CD14-positive monocyte (primary cell): ENCODE measurements around the gene FLRT3. TPM values are rescaled to one million over a fixed set of nuclear protein-coding genes. Genes with fewer than 3 reads are reported as not detected.

Experiments used
- DNase-seq, 3 donors: peaks; one replicate each; pipeline ENCODE4 v3.0.0-alpha.2; 2011 to 2022
- H2AFZ ChIP-seq: 2 replicates; pipeline ENCODE4 v1.6.0; 2012; ENCODE audit warnings: mild to moderate bottlenecking, low read depth, low read length, inconsistent platforms; ENCODE audit not compliant: insufficient read depth, poor library complexity, severe bottlenecking
- H3K27ac ChIP-seq, 2 donors: 1 replicate in 1 of 2; 2 replicates in 1 of 2; pipeline ENCODE4 v1.5.1; 2012 to 2013; ENCODE audit warnings: low read length in 2 of 2, control low read depth in 1 of 2, inconsistent platforms in 1 of 2, low read depth in 1 of 2, mild to moderate bottlenecking in 1 of 2
- H3K27me3 ChIP-seq, 2 donors: one replicate each; pipeline versions ENCODE4 v1.6.0 to v1.6.1; 2011 to 2013; ENCODE audit warnings: low read length in 2 of 2; ENCODE audit not compliant: control insufficient read depth in 2 of 2, insufficient read depth in 2 of 2
- H3K36me3 ChIP-seq, 2 donors: replicated peaks in 1 of 2; 1 replicate in 1 of 2; 2 replicates in 1 of 2; pipeline versions ENCODE4 v1.5.1 to v1.6.1; 2012 to 2013; ENCODE audit warnings: low read length in 2 of 2, control low read depth in 1 of 2, inconsistent platforms in 1 of 2, mild to moderate bottlenecking in 1 of 2; ENCODE audit not compliant: insufficient read depth in 2 of 2, control insufficient read depth in 1 of 2
- H3K4me1 ChIP-seq, 2 donors: 1 replicate in 1 of 2; 2 replicates in 1 of 2; pipeline versions ENCODE4 v1.5.1 to v1.6.1; 2012 to 2013; ENCODE audit warnings: low read length in 2 of 2, control low read depth in 1 of 2, inconsistent platforms in 1 of 2, mild to moderate bottlenecking in 1 of 2, moderate library complexity in 1 of 2; ENCODE audit not compliant: insufficient read depth in 2 of 2, control insufficient read depth in 1 of 2
- H3K4me2 ChIP-seq: replicated peaks from 2 replicates; pipeline ENCODE3; 2012; ENCODE audit warnings: low read length, moderate library complexity, mild to moderate bottlenecking; ENCODE audit not compliant: poor library complexity, severe bottlenecking; ENCODE audit errors: extremely low read depth
- H3K4me3 ChIP-seq, 3 experiments: fragments of 200-600 bp in 1 of 3; sonication (generic) in 1 of 3; replicated peaks in 1 of 3; 1 replicate in 2 of 3; 2 replicates in 1 of 3; pipeline ENCODE4 v1.5.1; 2011 to 2013; ENCODE audit warnings: low read length in 3 of 3, mild to moderate bottlenecking in 3 of 3, control low read depth in 2 of 3, low read depth in 2 of 3, inconsistent platforms in 1 of 3, moderate library complexity in 1 of 3
- H3K79me2 ChIP-seq: 2 replicates; pipeline ENCODE4 v1.6.0; 2012; ENCODE audit warnings: mild to moderate bottlenecking, control low read depth, inconsistent platforms, low read length, moderate library complexity; ENCODE audit not compliant: insufficient read depth
- H3K9ac ChIP-seq: 2 replicates; pipeline ENCODE4 v1.6.0; 2017; ENCODE audit warnings: low read length, mild to moderate bottlenecking; ENCODE audit not compliant: insufficient read depth, poor library complexity, severe bottlenecking
- H3K9me3 ChIP-seq, 2 donors: replicated peaks in 1 of 2; 1 replicate in 1 of 2; 2 replicates in 1 of 2; pipeline versions ENCODE4 v1.5.1 to v1.6.1; 2012 to 2013; ENCODE audit warnings: low read length in 2 of 2, control low read depth in 1 of 2; ENCODE audit not compliant: control insufficient read depth in 1 of 2, insufficient read depth in 1 of 2
- H4K20me1 ChIP-seq: 2 replicates; pipeline ENCODE4 v1.6.0; 2012; ENCODE audit warnings: mild to moderate bottlenecking, low read length, control low read depth, moderate library complexity; ENCODE audit not compliant: insufficient read depth
- H3K27ac Mint-ChIP-seq, 7 donors: one replicate each; pipeline ENCODE4 v1.8.0; 2020; ENCODE audit warnings: mild to moderate bottlenecking in 7 of 7, mixed read lengths in 7 of 7, moderate library complexity in 6 of 7, inconsistent platforms in 2 of 7
- H3K27me3 Mint-ChIP-seq, 3 donors: one replicate each; pipeline ENCODE4 v1.8.0; 2021 to 2022; ENCODE audit warnings: low read depth in 3 of 3, mild to moderate bottlenecking in 3 of 3, mixed read lengths in 3 of 3, moderate library complexity in 3 of 3, inconsistent platforms in 1 of 3
- H3K36me3 Mint-ChIP-seq, 2 donors: one replicate each; pipeline ENCODE4 v1.8.0; 2020; ENCODE audit warnings: mixed read lengths in 2 of 2, inconsistent platforms in 1 of 2, mild to moderate bottlenecking in 1 of 2
- H3K4me1 Mint-ChIP-seq: one replicate; pipeline ENCODE4 v1.8.0; 2020; ENCODE audit warnings: mild to moderate bottlenecking, mixed read lengths
- H3K4me3 Mint-ChIP-seq, 2 donors: one replicate each; pipeline ENCODE4 v1.8.0; 2020; ENCODE audit warnings: mild to moderate bottlenecking in 2 of 2, mixed read lengths in 2 of 2, moderate library complexity in 1 of 2
- H3K9me3 Mint-ChIP-seq, 7 donors: one replicate each; pipeline ENCODE4 v1.8.0; 2020 to 2022; ENCODE audit warnings: mixed read lengths in 7 of 7, mild to moderate bottlenecking in 6 of 7, moderate library complexity in 6 of 7, inconsistent platforms in 2 of 7
- CTCF ChIP-seq: fragments of 200-600 bp; IDR thresholded peaks from one replicate; pipeline ENCODE4 v1.8.0; 2022; ENCODE audit warnings: antibody characterized with exemption, mild to moderate bottlenecking
- WGBS: methylation state at CpG from one replicate; pipeline ENCODE4 v1.1.5; 2013; ENCODE audit warnings: missing lambda C conversion rate; ENCODE audit not compliant: insufficient coverage; 5-methylcytosine and 5-hydroxymethylcytosine counted together
- intact Hi-C, 2 donors: fragments of 100-400 bp; cut with micrococcal nuclease; formaldehyde crosslinking; loops; one replicate each; pipeline versions ENCODE4 v1.15.0 to v1.15.1; 2023
- polyA plus RNA-seq, 3 donors: library from polyadenylated mRNA; depleted of rRNA in 1 of 3; unstranded in 2 of 3; stranded (reverse) in 1 of 3; fragments of 300-500 nt in 2 of 3; fragments of >200 nt in 1 of 3; fragmentation: Illumina TruSeq in 2 of 3; gene quantifications; 1 replicate in 2 of 3; 2 replicates in 1 of 3; pipeline ENCODE4 v1.2.3, GENCODE V29; 2012 to 2021

Gene FLRT3
- polyA plus RNA-seq, 3 donors: not detected

GRCh38 chr20:14291502-14291901 lies 45.9 kb downstream of the FLRT3 start:
- Histone ChIP-seq H4K20me1 (no peaks in the 10 kb centered on the region), H3K27me3 (no peaks in the 10 kb centered on the region)
- H3K4me3 Mint-ChIP-seq: no peak overlapping the region

GRCh38 chr20:14288341-14289330 lies 48.8 kb downstream of the FLRT3 start:
- peaks cover 0 to 6% (median 3%) of the 10 kb centered on the region in 7 donors for H3K9me3 Mint-ChIP-seq

More at GRCh38 chr20:14291502-14291901, 45.9 kb downstream of the FLRT3 start:
- no peak overlapping the region for H3K9ac ChIP-seq
- H3K4me2 ChIP-seq: no peak overlapping the region
- H3K9me3 Mint-ChIP-seq: peaks cover 0 to 6% (median 3%) of the 10 kb centered on the region in 7 donors
- no peaks in the 10 kb centered on the region for H3K36me3 ChIP-seq
- no peak overlapping the region for H3K4me3 ChIP-seq
- TF ChIP-seq CTCF: no peak
- no peak for DNase-seq
- peaks cover 0 to 2% (median 0%) of the 10 kb centered on the region in 3 donors for H3K27me3 Mint-ChIP-seq
- H2AFZ ChIP-seq: no peak overlapping the region
- no peaks in the 10 kb centered on the region for H3K4me1 Mint-ChIP-seq
- intact Hi-C loops: no loop called here
- H3K4me1 ChIP-seq: no peaks in the 10 kb centered on the region
- H3K36me3 Mint-ChIP-seq: no peaks in the 10 kb centered on the region
- H3K9me3 ChIP-seq: peaks cover 0 to 2% of the 10 kb centered on the region in 2 donors
- WGBS: no CpG with 5 or more reads among the region's 1 CpG
- no peak overlapping the region for H3K27ac ChIP-seq
- no peak overlapping the region for H3K27ac Mint-ChIP-seq
- no peaks in the 10 kb centered on the region for H3K79me2 ChIP-seq

More at GRCh38 chr20:14288341-14289330, 48.8 kb downstream of the FLRT3 start:
- Histone ChIP-seq H3K4me3 (no peak overlapping the region), H3K4me2 (no peak overlapping the region), H3K9me3 (peaks cover 0 to 2% of the 10 kb centered on the region in 2 donors), H3K36me3 (no peaks in the 10 kb centered on the region), H4K20me1 (no peaks in the 10 kb centered on the region), H3K27ac (no peak overlapping the region), H2AFZ (no peak overlapping the region), H3K4me1 (no peaks in the 10 kb centered on the region), H3K79me2 (no peaks in the 10 kb centered on the region), H3K9ac (no peak overlapping the region), H3K27me3 (no peaks in the 10 kb centered on the region)
- no peak overlapping the region for H3K4me3 Mint-ChIP-seq
- H3K27me3 Mint-ChIP-seq: peaks cover 0 to 2% (median 0%) of the 10 kb centered on the region in 3 donors
- H3K27ac Mint-ChIP-seq: no peak overlapping the region
- no peaks in the 10 kb centered on the region for H3K36me3 Mint-ChIP-seq
- WGBS: 71% methylated on average over 1 of the region's 3 CpGs
- no peaks in the 10 kb centered on the region for H3K4me1 Mint-ChIP-seq
- DNase-seq: no peak
- TF ChIP-seq CTCF: no peak
- intact Hi-C loops: no loop called here
